ENCODE results near the gene ASB18.

The ASB18 gene

DNA sequence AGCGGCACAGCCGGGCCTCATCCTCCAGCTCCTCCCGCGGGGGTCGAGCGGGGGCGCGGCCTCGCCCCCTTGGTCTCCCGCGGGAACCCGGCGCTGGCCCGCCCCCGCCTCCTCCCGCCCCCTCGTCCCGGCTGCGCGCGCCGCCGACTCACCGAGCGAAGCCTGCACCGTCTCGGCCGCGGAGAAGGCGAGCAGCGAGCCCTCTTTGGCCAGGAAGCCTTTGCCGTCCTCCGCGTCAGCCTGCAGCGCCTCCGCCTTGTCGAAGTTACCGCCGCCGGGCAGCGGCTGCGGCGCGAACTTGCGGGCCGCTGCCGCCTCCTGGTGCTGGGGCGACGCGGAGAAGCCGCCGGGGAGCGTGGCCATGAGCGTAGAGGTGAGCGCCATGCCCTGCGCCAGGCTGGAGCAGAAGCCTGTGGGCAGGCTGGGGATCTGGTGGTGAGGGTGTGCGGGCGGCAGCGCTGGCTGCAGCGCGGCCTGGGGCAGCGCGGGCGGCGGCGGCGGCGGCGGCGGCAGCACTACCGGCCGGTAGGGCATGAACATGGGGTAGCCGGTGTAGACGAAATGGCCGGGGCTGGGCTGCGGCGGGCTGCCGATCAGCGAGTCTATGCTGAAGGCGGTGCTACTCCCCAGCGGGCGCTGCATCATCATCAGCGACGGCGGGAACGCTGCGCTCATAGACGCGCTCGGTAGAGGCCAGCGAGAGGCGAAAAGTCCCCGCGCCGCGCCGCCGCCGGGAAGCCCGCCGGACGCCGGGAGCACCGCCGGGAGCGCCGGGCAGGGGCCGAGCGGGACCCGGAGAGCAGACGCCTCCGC is 96.7 kb downstream of the ASB18 start:
- intact Hi-C loops (cut with DNase I; ENCODE audit: low total_unique reads): no loop called here
- no peak overlapping the region for H3K27ac ChIP-seq
- DNase-seq: no peak
- peaks cover 0 to 79% (median 53%) of the 10 kb centered on the region in 4 donors for H3K4me1 ChIP-seq
- TF ChIP-seq, protein P1, sequence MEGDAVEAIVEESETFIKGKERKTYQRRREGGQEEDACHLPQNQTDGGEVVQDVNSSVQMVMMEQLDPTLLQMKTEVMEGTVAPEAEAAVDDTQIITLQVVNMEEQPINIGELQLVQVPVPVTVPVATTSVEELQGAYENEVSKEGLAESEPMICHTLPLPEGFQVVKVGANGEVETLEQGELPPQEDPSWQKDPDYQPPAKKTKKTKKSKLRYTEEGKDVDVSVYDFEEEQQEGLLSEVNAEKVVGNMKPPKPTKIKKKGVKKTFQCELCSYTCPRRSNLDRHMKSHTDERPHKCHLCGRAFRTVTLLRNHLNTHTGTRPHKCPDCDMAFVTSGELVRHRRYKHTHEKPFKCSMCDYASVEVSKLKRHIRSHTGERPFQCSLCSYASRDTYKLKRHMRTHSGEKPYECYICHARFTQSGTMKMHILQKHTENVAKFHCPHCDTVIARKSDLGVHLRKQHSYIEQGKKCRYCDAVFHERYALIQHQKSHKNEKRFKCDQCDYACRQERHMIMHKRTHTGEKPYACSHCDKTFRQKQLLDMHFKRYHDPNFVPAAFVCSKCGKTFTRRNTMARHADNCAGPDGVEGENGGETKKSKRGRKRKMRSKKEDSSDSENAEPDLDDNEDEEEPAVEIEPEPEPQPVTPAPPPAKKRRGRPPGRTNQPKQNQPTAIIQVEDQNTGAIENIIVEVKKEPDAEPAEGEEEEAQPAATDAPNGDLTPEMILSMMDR (IDR thresholded peaks at IDR 0.05): no peak
- H3K9me3 ChIP-seq: no peaks in the 10 kb centered on the region
- H3K27me3 ChIP-seq: peaks cover 18 to 100% of the 10 kb centered on the region in 2 donors
- peak overlapping the region; percentile 29 to 49 for H3K4me3 ChIP-seq
- no peaks in the 10 kb centered on the region for H3K36me3 ChIP-seq

DNA sequence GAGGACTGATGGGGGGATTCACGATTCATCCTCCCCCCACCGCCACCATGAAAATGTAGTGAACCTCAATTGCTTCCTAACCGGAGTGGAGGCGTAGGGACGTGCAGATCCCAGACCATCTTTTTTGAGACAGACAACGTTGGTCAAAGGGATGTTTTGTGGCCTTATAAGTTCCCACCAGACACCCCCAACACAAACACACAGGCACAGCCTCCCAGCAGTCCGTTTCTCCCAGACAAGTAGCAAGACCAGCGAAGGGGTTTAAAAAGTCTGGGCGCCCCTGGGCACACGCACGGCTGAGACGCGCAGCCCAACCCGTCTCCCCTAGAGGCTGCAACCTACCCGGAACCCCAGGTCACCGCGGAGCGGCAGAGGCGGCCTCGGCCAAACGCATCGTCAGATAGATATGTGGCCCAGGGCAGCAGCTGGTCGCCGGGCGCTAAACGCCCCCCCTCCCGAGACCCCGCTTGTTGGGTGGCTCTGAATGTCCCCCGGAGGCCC is 97.4 kb downstream of the ASB18 start:
- Histone ChIP-seq H3K9me3 (no peaks in the 10 kb centered on the region), H3K27me3 (peaks cover 18 to 100% of the 10 kb centered on the region in 2 donors), H3K4me1 (peaks cover 0 to 75% (median 48%) of the 10 kb centered on the region in 4 donors), H3K27ac (no peak overlapping the region), H3K36me3 (no peaks in the 10 kb centered on the region), H3K4me3 (peak overlapping the region; percentile 29 to 49)
- TF ChIP-seq, protein P1 (IDR thresholded peaks at IDR 0.05): no peak
- no peak for DNase-seq
- intact Hi-C loops (cut with DNase I; ENCODE audit: low total_unique reads): no loop called here

DNA sequence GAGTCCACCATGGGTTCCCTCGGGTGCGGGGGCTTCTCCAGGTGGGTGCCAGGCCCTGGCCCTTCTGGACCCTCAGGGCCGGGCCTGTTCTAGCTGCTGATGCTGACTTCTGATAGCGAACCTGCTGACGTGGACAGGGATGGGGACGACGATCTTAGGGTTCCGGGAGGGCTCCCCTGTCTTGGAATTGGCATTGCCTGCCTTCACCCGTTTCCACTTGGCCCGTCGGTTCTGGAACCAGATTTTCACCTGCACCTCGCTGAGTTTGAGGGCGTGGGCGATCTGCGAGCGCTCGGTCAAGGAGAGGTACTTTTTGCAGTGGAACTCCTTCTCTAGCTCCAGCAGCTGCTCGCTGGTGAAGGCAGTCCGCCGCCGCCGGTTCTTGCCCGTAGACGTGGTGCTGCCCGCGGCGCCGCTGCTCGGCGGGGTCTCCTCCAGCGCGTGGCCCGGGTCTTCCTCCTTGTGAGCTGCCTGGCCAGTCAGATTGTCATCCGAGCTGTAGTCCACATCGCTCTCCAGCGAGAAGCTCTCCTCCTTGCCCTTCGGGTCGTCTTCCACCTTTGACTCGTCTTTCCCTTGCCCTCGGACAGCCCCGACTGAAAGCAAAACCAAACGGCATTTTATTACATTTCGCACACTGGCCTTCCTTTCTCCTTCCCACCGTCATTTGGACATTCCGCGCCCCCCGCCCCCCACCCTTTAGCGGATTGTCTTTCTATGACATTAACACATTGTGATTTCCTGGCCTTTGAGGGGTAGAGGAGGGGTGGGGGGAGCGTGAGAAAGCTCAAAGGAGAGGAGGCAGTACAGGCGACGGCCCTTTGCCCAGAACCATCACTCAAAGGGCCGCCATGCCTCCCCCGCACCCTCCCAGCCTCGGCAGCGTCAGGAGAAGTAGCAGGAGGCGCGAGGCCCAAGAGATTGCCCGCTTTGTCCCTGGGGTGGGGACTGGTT is 98.1 kb downstream of the ASB18 start:
- no peak for DNase-seq
- Histone ChIP-seq H3K27me3 (peaks cover 15 to 100% of the 10 kb centered on the region in 2 donors), H3K36me3 (no peaks in the 10 kb centered on the region), H3K4me3 (peak overlapping the region; percentile 5 to 49), H3K4me1 (peaks cover 0 to 68% (median 44%) of the 10 kb centered on the region in 4 donors), H3K9me3 (no peaks in the 10 kb centered on the region), H3K27ac (no peak overlapping the region)
- TF ChIP-seq, protein P1 (IDR thresholded peaks at IDR 0.05): no peak
- intact Hi-C loops (cut with DNase I; ENCODE audit: low total_unique reads): no loop called here

DNA sequence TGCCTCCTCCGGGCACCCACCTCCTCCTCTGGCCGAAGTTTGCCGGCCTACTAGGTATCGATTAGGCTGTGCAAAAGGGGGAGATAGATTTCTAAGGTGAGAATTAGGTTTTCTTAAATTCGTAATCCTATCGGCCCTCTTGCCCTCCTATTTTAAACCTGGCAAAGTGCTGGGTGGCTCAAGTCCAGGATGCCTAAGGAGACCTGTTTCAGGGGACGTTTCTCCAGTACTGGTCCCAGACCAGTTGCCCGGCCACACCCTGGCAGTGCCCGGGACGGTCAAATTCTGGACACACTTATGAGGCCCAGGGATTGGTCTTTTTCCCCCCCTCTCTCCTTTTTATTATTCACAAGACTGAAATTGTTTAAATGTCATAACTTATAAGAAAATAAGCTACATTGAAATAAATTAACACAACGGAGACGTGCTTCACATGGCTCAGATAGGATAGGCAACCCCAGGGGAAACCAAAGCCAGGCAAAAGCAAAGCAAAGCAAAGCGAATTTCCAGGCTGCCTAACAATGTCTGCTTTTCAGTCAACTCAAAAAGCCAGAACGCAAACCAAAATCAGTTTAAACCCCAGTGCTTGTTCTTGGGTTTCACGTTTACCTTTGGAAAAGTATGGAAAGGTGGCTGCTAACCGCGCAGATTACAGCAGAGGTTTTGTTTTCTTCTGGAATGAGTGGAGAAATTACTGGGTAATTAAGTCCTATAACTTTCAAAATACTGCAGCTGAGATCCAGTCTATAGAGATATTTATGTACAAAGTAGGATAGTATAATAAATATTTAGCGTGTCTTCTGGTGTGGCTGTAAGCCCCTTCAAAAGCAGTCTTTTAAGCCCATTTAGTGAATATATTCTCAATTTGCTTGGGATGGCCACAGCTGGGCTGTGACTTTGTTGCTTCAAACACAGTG is 99.0 kb downstream of the ASB18 start:
- Histone ChIP-seq H3K9me3 (no peaks in the 10 kb centered on the region), H3K27ac (no peak overlapping the region), H3K4me3 (peak overlapping the region in 1 of 2 donors; percentile 51), H3K27me3 (peaks cover 13 to 100% of the 10 kb centered on the region in 2 donors), H3K4me1 (peaks cover 0 to 65% (median 44%) of the 10 kb centered on the region in 4 donors), H3K36me3 (no peaks in the 10 kb centered on the region)
- no peak for DNase-seq
- TF ChIP-seq, protein P1 (IDR thresholded peaks at IDR 0.05): no peak
- intact Hi-C loops (cut with DNase I; ENCODE audit: low total_unique reads): no loop called here

All from tibial artery (tissue), 4 donors.